Hematopoietic multipotent progenitor cell treated with erythropoietin and hydrocortisone succinate and interleukin-3 and kit ligand, for 4 days (in vitro differentiated cells): ENCODE data around the gene IL1RAPL1.

Source experiments
- DNase-seq: peaks from one replicate; pipeline ENCODE4 v3.0.0-alpha.2; 2015

IL1RAPL1 gene

DNA sequence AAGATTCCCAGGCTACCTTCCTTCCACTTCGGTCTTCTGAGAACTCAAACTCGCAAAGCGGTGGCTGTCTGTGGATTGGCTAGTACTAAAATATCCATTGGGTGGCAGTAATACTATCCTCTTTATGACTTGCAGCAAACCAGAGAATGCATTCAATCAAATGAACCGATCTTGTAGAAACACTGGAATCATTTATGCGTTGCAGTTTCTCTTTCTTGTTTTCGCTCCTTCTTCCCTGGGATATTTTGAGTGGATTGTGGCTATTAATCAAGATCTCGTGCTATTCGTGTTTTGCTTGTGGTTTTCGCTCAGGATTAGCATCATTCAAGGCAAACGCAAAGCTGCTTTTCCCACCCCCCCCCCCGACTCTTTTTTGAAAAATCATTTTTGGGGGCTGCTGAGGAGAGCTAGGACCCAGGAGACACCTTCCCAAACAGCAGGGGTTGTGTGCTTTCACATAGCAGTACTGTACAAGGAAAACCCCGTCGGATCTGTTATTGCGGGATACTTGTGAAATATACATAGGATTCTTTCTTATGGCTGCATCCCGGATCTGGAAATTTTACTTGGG, at the start of gene IL1RAPL1:
Gene IL1RAPL1, plus strand, starts transcription at position 466 of the 571 bp plus-strand sequence.
- peak; percentile 4 for DNase-seq

DNA sequence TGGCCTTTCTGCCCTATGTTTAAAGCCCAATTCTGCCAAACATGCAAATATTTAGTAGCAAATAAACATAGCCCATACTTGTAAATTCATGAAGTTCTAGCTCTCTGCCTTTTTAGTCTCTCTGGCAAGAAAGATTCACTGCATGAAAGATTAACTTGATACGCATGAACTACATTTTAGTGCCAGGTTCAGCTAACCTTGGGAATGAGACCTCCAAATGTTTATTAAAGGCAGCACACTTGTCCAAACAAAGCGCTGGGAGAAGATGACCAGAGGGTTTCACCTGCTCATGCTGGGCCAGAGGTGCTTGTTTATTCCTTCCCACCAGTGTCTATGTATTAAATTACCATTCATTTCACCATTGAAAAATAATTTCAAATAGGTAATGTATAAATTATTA, 44.5 kb upstream of the IL1RAPL1 start:
- DNase-seq, result no peak

DNA sequence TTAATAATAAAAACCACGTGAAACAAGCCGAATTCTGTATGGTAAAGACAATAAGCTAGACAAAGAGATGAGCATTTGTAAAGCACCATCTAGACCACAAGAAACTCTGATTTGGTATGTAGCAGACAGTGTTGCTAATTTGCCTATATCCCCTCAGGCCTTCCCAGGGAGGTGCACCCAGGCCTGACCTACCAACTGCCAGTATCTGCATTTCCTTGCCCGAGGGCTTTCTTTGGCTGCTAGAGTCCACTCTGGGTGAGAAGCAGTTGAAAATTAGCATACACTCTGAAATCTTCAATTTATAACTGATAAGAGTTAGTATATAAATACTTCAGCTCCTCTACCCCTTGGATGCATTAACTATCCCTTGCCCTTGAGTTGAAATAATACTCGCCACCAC, 37.4 kb upstream of the IL1RAPL1 start:
- no peak for DNase-seq

DNA sequence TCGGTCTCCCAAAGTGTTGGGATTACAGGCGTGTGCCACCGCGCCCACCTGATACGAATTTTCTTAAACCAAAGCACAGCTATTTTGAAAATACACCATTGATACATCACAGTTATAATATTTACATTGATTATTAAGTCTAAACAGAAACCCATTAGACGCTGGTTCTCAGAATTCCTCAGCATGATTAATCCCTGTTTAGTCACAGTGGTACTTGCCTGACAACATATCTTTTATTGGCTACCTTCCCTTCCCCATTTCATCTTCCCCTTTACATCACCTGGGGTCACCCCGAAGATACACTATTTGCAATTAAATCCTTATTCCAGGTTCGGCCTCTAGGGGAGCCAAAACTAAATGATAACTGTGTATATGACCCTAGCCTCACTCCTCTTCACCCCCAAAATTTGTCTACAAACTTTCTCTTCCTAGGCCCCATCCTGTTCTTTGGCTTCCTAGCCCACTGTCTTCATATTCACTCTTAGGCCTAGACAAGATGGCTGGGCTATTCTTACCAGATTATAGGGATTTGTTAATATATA, 36.8 kb upstream of the IL1RAPL1 start:
- no peak for DNase-seq

DNA sequence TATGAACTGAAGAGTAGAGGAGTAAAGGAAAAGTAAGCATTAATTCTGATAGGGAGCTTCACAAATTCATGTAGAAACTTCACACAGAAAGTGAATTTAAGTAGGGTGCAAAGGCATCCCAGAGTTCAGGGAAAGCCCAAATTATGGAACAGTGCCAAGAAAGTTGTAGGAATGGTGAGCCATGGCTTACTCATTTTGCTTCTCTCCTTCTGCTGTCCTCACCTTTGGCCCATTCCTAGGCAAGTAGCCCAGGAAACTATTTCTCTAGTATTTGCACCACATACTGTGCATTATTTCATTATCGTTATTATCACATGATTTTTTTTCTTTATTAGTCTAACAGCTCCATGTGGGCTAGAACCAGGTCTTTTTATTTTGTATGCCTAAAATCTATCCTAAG, 34.9 kb upstream of the IL1RAPL1 start:
- DNase-seq, result no peak

DNA sequence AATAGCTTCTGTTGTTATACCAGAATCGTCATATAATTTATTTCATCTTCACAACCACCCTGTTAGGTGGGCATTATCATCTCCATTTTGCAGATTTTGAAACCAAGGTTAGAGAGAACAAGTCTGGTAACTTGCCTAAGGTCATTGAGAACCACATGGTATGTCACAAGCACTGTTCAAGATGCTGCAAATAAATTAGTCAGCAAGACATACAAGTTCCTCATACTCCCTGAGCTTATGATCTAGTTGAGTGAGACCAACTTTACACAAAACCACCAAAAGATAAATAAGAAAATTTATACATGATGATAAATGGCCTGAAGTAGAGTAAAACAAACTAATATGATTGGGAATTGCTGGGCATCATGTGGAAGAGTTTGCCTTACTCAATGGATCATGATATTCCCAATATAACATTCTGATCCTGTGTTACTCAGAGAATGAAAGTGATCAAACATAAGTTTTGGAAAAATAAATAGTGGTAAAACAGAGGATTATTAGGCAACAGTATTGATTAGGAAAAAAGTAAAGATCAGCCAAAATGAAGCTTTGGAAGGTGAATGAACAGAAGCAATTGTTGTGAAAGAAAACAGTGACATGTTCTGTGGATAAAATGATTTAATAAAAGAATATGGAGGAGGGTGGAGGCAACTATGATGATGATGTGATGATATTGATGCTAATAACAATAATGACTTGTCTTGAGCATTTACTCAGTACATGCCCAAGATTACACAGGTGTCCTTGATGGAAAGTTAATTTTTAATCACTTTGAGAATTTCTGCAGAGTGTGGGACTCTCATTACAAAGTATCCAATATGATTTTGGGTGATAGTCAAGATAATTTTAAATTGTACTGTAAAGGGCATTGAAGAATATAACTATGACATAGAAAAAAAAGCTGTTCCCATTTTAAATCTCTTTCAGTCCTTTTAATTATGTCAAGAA, 34.1 kb upstream of the IL1RAPL1 start:
- no peak for DNase-seq

DNA sequence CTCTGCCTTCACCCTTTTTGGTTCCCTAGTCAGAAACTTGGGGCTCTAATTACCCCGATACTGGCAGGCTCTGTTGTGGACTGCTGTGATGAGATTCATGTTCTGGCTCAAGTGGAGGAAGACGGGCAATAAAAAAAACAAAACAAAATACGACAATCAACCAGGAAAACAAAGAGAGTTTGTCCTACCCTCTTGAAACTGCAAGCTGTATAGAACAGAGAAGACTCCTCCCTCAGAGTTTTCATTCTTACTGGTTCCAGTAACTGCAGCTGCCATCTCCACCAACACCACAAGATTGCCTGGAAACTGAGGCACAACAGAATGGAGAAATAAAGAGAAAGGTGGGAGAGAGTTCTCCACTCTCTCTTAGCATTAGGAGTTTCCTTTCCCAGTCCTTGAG, 11.1 kb upstream of the IL1RAPL1 start:
- DNase-seq, result no peak

DNA sequence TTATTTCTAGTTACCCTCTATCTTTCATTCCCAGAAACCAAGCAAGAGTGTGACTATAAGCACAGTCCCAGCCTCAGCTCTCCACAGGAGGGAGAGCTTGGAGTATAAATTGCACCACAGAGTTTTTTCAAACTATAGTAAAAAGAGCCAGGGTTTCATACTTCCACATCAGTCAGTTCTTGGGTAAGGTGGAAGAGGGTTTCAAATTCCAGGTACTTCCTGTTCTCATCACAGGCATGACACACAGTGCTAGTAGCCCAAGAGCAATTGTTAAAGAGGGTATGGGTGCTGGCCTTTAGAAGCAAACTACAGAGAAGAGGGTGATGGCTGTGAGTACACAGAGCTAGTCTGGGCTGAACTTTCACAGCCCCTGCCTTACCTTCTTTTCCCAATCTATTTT, 5.7 kb upstream of the IL1RAPL1 start:
- DNase-seq, result no peak

DNA sequence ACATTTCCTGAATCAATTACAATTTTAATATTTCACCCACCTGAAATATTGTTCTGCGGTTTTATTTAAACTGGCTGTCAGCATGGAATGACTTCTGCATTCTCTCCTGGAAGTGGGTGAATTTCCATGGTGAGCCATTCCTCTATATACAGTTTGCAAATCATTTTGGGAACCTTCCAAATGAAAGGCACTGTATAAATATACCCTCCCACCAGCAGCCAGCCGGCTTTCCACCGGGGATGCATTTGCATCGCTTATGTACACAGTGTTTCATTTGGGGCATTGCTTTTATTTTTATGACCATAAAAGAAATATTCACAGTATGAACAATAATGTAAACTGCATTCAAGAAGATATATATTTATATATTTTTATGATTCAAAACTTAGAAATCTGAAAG, 4.7 kb upstream of the IL1RAPL1 start:
- no peak for DNase-seq

DNA sequence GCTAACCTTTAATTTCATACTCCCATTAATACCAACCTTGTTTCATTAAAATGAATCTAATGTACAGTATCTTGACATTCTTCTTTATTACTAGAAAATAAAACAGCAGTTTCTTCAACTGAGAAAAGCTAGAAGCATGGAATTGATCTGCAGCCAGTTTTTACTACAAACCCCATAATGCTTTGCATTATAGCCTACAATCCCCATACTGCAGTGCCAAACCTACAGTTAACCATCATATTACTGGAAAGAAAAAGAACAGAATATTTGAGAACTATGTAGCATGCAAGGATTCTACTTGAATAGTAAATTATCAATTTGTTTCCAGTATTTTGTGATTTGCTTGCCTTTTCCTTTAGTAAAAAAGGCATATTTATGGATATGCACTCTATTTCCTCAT, 3.2 kb upstream of the IL1RAPL1 start:
- no peak for DNase-seq

DNA sequence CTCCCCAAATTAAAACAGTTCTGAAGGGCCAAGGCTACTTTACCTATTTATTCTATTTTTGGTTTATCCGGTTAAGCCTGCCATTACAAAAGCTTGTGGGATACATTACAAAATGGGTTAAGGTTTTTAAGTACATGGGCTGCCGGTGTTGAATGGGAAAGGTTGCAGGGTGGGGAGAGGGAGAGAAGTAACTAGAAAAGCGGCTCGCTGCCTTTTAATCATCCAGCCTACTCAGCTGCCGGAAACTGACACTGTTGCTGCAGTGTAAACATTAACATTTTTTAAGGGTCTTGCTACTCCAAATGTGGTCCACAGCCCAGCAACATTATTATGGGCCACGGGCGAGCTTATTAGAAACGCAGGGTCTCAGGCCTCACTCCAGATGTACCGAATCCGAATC, 1.5 kb upstream of the IL1RAPL1 start:
- no peak for DNase-seq

DNA sequence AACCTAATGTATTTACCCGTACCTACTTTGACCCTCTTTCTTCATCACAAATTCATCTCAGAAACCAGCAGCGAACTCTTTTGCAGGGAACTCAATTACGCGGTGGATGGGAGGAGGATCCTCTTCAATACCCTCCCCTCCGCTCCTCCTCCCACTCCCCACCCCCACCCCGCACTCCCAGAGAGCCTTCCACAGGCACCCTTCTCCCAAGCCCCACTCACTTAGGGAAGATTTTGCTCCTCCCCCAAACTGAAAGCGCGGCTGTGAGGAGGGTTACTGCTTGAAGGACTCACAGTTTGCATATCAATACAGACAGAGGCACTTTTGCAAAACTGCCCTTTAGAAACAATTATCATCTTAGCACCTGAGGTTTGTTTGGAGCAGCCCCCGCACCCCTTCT, 960 bp upstream of the IL1RAPL1 start:
- DNase-seq, result no peak

DNA sequence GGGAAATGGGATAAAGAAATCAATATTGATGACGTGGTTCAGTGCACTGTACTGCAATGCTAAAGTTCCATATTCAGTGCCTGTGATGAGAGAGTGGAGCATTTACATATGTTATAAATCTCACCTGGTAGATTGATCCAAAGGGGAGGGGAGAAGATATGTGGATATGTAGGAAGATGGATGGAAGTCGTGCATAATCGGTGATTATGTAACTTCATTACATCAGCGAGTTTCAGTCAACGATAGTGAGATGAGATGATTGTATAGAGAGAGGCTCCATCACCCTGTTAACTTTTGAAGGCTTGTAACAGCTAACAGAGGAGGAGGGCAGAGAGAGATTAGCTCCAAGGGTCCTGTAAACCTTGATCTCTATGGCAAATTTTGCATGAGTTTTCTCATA, 1.8 kb downstream of the IL1RAPL1 start:
- no peak for DNase-seq

DNA sequence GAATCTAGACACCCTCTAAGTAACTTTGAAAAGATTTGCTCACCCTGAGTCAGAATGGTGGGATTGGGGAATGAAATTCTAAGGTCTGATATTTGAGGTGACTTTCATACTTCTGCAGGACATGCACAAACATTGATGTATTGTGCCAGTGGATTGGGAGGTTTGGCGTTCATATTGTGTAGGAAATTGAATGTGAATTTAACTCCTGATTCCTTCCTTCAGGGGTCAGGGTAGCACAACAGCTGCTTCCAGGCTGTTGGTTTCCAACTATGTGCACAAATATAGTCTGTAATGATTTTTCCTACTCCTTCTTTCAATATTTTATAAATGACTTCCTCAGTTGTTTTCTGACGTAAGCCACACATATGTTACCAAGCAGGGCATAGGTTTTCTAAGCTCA, 3.1 kb downstream of the IL1RAPL1 start:
- DNase-seq, result no peak

DNA sequence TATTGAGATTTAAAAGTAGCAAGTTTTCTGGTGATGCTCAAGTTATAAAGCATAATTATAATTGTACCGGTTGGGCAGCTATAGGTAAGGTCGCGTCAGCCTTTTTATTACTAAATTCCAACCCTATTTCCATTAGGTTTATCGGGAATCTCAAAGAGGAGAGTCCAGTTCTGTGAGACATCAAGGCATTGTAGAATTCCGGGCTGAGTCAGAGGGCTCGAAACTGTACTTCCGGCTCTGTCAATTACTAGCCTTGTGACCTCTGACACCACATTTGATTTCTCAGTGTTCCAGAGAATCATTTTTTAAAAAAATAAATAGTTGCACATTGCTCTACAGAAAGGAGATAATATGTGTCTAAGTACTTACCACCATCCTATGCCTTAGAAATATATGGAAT, 4.3 kb downstream of the IL1RAPL1 start:
- DNase-seq, result no peak

DNA sequence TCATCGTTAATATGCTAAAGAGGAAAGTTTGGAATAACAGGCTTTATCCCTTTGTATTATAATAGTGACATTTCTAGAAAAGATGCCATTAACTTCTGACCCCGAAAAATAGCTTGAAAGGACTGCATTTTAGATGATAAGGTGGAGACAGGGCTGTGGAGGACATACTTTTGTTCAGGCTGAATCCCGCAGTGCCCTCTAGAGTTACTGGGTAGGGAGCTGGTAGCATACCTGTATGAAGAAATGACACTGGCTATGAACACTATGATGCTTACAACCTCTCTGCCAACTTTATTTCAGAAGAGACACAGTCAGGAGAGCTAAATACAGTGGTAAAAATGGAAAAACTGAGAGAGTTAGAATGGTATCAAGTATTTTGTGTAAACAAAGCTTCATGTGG, 8.1 kb downstream of the IL1RAPL1 start:
- no peak for DNase-seq

DNA sequence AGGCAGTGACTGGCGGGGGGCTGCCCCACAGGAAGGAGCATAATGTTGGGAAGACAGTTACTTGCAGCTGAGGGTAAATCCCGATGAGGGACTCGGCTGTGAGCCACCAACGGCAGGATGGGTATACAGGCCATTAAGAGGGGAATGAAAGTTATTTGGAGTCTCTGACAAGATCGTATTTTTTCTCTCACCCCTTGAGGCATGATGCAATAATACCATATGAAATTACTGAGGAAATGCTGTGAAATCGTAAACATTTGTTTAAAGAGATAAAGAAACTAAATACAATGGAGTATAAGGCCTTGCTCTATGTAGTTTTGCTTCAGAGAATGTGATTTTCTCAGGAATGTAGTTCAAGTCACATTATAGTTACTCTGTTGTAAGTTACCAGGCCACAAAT, 12.7 kb downstream of the IL1RAPL1 start:
- no peak for DNase-seq

DNA sequence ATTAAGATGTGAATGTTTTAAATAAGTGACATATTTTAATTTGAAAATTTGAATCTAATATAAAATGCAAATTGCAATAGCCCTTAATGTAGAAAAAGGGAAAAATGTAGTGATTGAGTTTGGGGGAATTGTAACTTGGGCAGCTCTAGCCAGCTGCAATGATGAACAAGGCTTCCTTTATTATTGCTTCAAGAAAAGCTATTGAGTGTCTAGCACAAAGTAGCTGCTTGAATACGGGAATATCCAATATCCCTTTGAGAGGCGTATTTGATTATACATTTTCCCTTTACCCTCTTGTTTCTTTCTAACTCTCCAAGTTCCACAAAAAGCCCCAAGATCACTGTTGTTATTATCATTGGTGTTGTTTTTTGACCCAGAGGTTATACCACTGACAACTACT, 21.8 kb downstream of the IL1RAPL1 start:
- DNase-seq, result no peak

DNA sequence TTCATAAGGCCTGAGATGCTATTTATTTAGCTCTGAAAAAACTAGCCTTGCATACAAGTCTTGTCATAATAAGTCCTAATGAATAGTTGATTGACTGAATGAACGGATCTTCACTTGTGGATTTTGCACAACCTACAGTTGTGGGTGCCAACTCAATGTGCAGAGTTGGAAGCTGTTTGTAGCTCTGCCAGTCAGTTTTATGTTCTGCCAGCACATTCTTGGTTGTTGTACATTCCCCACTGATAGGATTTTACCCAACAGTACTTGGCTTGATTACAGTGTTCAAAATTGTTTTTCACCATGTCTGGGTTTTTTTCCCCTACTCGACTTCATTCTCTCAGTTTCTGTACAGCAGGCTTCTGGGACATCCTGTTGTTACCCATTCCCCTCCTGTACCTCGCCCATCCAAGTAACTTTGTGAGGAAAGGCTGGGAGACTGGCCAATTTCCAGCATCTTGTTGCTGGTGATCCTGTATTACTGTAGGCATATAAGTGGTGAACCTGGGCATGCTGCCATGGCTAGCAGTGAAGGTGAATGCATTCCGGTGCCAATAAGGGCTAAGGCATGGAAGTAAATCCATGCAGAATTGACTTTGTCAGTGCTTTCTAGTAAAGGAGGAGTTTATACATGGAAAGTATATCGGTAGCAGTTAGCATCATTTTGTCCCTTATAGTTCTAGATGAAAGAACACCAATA, 22.8 kb downstream of the IL1RAPL1 start:
- DNase-seq, result no peak

DNA sequence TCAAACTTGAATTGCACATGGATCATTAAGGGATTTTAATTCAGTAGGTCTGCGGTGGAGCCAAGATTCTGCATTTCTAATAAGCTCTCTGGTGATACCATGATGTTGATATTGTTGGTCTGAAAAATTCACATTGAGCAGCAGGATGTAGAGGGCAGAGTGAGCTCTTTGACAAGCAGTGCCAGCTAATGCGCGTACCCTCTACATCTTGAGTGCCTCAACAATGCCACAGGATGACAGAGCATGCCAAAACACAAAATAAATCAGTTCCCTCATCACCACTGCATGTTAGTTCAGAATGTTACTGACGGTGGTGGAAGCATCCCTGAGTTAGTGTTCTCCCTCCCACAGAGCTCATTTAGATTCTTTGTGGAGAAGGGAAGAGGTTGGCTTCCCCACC, 23.5 kb downstream of the IL1RAPL1 start:
- DNase-seq, result no peak

DNA sequence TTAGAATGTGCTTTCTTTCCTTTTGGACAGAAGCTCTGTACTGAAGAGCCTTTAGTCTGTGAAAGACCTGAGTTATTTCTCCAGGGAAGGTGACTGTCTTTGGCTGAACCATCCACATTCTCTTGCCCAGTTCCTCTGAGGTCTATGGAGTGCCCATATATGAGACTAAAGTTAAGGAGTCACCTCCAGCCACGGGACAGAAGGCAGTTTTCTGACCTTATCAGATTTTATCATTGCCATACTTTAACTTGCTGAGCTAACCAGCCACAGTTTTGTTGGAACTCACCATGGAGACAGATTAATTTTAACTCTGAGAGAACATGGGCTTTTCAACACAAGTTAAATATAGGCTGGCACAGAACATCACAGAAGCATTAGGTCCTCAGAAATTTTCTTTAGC, 26.3 kb downstream of the IL1RAPL1 start:
- no peak for DNase-seq

DNA sequence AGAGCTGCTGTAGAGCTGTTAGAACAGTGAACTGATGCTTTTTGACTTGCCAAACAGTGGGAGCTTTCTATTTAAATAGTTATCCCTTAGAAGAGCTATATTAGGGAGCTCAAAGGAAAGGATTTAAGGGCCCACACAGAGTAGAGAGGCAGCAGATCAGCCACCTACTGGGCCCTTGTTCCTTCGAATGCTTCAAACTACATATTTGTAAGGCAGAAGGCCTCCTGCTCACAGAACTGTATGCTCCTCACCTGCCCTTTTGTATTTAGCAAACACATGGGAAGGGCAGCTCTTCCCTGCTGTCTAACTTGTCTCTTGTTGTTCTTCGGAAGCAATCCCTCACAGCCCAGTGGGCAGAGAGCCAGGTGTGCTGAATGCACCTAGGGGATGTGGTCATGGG, 38.0 kb downstream of the IL1RAPL1 start:
- no peak for DNase-seq

DNA sequence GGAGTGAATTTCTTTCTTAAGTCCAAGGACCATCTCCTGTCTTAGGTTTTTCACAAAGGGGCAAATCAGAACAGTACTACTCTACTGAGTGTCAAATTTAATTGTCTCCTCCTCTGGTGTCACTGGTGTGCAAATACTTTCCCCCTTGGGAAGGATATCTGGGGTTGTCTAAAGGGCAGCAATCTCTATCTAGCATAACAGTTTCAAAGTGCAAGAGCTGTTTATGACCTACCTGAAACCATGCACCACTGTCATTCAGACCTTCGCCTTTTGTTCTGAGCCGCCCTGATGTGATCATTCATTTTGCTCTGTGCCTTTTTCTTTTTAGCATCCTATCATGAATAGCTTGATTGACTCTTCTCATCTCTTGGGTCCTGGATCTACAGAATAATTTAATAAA, 39.3 kb downstream of the IL1RAPL1 start:
- DNase-seq, result no peak

DNA sequence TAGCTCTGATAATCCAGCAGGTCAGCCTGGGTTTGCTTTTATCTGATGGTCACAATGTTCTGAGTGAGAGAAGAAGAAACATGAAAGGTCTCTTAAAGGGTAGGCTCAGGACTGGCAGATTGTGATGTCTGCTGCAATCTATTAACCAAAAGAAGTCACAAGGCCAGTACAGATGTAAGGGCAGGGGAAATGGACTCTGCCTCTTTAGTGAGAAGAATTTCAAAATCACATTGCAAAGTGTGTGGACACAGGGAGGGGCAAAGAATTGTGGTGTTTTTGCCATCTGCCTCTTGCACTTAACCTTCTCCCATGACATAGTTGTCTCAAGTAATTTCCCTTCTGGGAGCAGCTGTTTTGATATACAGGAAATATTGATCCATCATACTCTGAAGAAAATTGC, 40.9 kb downstream of the IL1RAPL1 start:
- no peak for DNase-seq
